GM12878 (cell line): ENCODE measurements around the gene ATG3. TPM values are rescaled to one million over a fixed set of nuclear protein-coding genes. Genes with fewer than 3 reads are reported as not detected.

Experiments used
- ATAC-seq: fragments of 200-7000 bp; cut with Tn5 transposase; 3 replicates; pipeline ENCODE4 v1.9.1; 2020; ENCODE audit warnings: mild to moderate bottlenecking, moderate library complexity
- BruUV-seq: library from RNA; stranded (reverse); fragments of 400-500 nt; replicated peaks from 2 replicates; lab custom pipeline; 2021; lab: Mats Ljungman, UMichigan
- CTCF ChIA-PET: fragments of 300-600 bp; sonication (Branson Sonifier 250); formaldehyde crosslinking; extraction: SDS; loops from one replicate; lab custom pipeline; 2021; ENCODE audit warnings: inconsistent platforms; lab: Yijun Ruan, JAX
- POLR2A ChIA-PET: fragments of 350-600 bp; formaldehyde crosslinking; extraction: SDS; loops from one replicate; lab custom pipeline; 2021; ENCODE audit warnings: inconsistent platforms; lab: Charles Lee
- RAD21 ChIA-PET: fragments of 300-600 bp; sonication (Branson Sonifier 250); formaldehyde crosslinking; loops from one replicate; lab custom pipeline; 2023; ENCODE audit warnings: antibody characterized with exemption; ENCODE audit not compliant: unreplicated experiment; lab: Charles Lee
- SMC1A ChIA-PET: fragments of 300-600 bp; sonication (Branson Sonifier 250); formaldehyde crosslinking; loops from one replicate; lab custom pipeline; 2023; ENCODE audit not compliant: unreplicated experiment, uncharacterized antibody; lab: Charles Lee
- DNase-seq: peaks from one replicate; pipeline ENCODE4 v3.0.0-alpha.2; 2011; ENCODE audit warnings: low read depth, low spot score
- FAIRE-seq: peaks from 3 replicates; lab custom pipeline; 2011; peaks lifted over from hg19 to GRCh38; lab: Jason Lieb, UNC
- H2AFZ ChIP-seq: 2 replicates; pipeline ENCODE4 v1.6.0; 2011; ENCODE audit warnings: low read depth, low read length, control low read depth; ENCODE audit not compliant: control insufficient read depth
- H3K27ac ChIP-seq: 2 replicates; pipeline ENCODE4 v1.5.1; 2011; ENCODE audit warnings: control low read depth; ENCODE audit not compliant: control insufficient read depth, insufficient read depth
- H3K27me3 ChIP-seq, 2 experiments: replicated peaks in 1 of 2; 2 replicates each; pipeline versions ENCODE4 v1.6.0 to v1.6.1; 2011; ENCODE audit warnings: low read length in 1 of 2; ENCODE audit not compliant: control insufficient read depth in 2 of 2, insufficient read depth in 2 of 2
- H3K36me3 ChIP-seq, 2 experiments: 2 replicates each; pipeline ENCODE4 v1.5.1; 2011; ENCODE audit warnings: low read length in 1 of 2; ENCODE audit not compliant: control insufficient read depth in 2 of 2, insufficient read depth in 2 of 2
- H3K4me1 ChIP-seq: 2 replicates; pipeline ENCODE4 v1.6.1; 2011; ENCODE audit warnings: mild to moderate bottlenecking, low read length, moderate library complexity, mixed read lengths; ENCODE audit not compliant: control insufficient read depth, insufficient read depth
- H3K4me2 ChIP-seq: 2 replicates; pipeline ENCODE4 v1.6.0; 2011; ENCODE audit warnings: control low read depth; ENCODE audit not compliant: control insufficient read depth, insufficient read depth
- H3K4me3 ChIP-seq: fragments of 200-600 bp; sonication (generic); 2 replicates; pipeline ENCODE4 v1.5.1; 2016
- H3K79me2 ChIP-seq: 2 replicates; pipeline ENCODE4 v1.6.0; 2011; ENCODE audit warnings: low read length; ENCODE audit not compliant: control insufficient read depth, insufficient read depth
- H3K9ac ChIP-seq: 2 replicates; pipeline ENCODE4 v1.8.0; 2011; ENCODE audit warnings: low read length, control low read depth, mixed read lengths; ENCODE audit not compliant: control insufficient read depth, insufficient read depth
- H3K9me3 ChIP-seq: replicated peaks from 3 replicates; pipeline ENCODE4 v1.5.1; 2011; ENCODE audit warnings: mild to moderate bottlenecking, low read length; ENCODE audit not compliant: control insufficient read depth, insufficient read depth
- H4K20me1 ChIP-seq: 2 replicates; pipeline ENCODE4 v1.6.0; 2011; ENCODE audit not compliant: control insufficient read depth, insufficient read depth
- ATF2 ChIP-seq: IDR thresholded peaks from 2 replicates; pipeline ENCODE4 v1.6.1; 2012; ENCODE audit warnings: low read length, inconsistent platforms
- BCL3 ChIP-seq: IDR thresholded peaks from 2 replicates; pipeline ENCODE4 v1.6.1; 2011; ENCODE audit warnings: borderline replicate concordance, low read depth, mild to moderate bottlenecking, moderate library complexity, low read length; ENCODE audit not compliant: insufficient read depth, poor library complexity, severe bottlenecking
- BRCA1 ChIP-seq: IDR thresholded peaks from 2 replicates; pipeline ENCODE4 v1.6.1; 2011; ENCODE audit warnings: low read depth, low read length, improper control_type of control experiment
- CTCF ChIP-seq, 3 experiments: IDR thresholded peaks in 2 of 3; conservative IDR thresholded peaks in 1 of 3; 2 replicates each; pipeline ENCODE4 v1.5.1; 2011; ENCODE audit warnings: low read depth in 3 of 3, low read length in 3 of 3, mild to moderate bottlenecking in 3 of 3, control low read depth in 2 of 3, moderate library complexity in 2 of 3, inconsistent platforms in 1 of 3, mixed read lengths in 1 of 3; ENCODE audit not compliant: control insufficient read depth in 2 of 3, insufficient read depth in 1 of 3; ENCODE audit errors: extremely low read depth in 1 of 3
- EP300 ChIP-seq, 2 experiments: fragments of 150-350 bp in 1 of 2; IDR thresholded peaks; 2 replicates each; pipeline ENCODE4 v1.6.1; 2011 to 2012; ENCODE audit warnings: low read depth in 2 of 2, low read length in 2 of 2, borderline replicate concordance in 1 of 2, improper control_type of control experiment in 1 of 2, inconsistent platforms in 1 of 2; ENCODE audit not compliant: control insufficient read depth in 1 of 2
- HSF1 ChIP-seq: fragments of 150-350 bp; IDR thresholded peaks from 2 replicates; pipeline ENCODE4 v1.6.1; 2014; ENCODE audit warnings: mild to moderate bottlenecking, low read depth, low read length
- MTA2 ChIP-seq: fragments of 450-650 bp; IDR thresholded peaks from 2 replicates; pipeline ENCODE4 v1.6.1; 2016; ENCODE audit warnings: low read depth, mild to moderate bottlenecking, moderate library complexity
- NFXL1 ChIP-seq: fragments of 450-650 bp; IDR thresholded peaks from 2 replicates; pipeline ENCODE4 v1.6.1; 2017; ENCODE audit warnings: antibody characterized with exemption, mild to moderate bottlenecking, borderline replicate concordance
- NFYA ChIP-seq: IDR thresholded peaks from 2 replicates; pipeline ENCODE4 v1.6.1; 2011; ENCODE audit warnings: low read depth, mild to moderate bottlenecking, low read length, improper control_type of control experiment, borderline replicate concordance
- NR2F1 ChIP-seq: fragments of 450-650 bp; conservative IDR thresholded peaks from 2 replicates; pipeline ENCODE4 v1.6.1; 2017; ENCODE audit warnings: mild to moderate bottlenecking
- NRF1 ChIP-seq: conservative IDR thresholded peaks from 2 replicates; pipeline ENCODE4 v1.6.1; 2011; ENCODE audit warnings: mild to moderate bottlenecking, low read depth, low read length, improper control_type of control experiment
- PRDM15 ChIP-seq: fragments of 450-650 bp; formaldehyde crosslinking; IDR thresholded peaks from 2 replicates; pipeline ENCODE4 v1.4.0; 2020; ENCODE audit warnings: mild to moderate bottlenecking, moderate library complexity
- TCF12 ChIP-seq: IDR thresholded peaks from 2 replicates; pipeline ENCODE4 v1.6.1; 2011; ENCODE audit warnings: low read depth, mild to moderate bottlenecking, low read length
- ZNF217 ChIP-seq: fragments of 450-650 bp; IDR thresholded peaks from 2 replicates; pipeline ENCODE4 v1.6.1; 2017; ENCODE audit warnings: antibody characterized with exemption, mild to moderate bottlenecking
- in situ Hi-C: fragments of 300-500 bp; cut with MboI; formaldehyde crosslinking; loops from 9 replicates; pipeline ENCODE4 v1.14.3; 2018; ENCODE audit warnings: mixed read lengths
- intact Hi-C: fragments of 100-400 bp; cut with micrococcal nuclease; formaldehyde crosslinking; loops from one replicate; pipeline ENCODE4 v1.14.2; 2022; ENCODE audit not compliant: unreplicated experiment
- polyA plus RNA-seq, 11 experiments: library from polyadenylated mRNA; depleted of rRNA in 4 of 11; unstranded in 6 of 11; stranded (reverse) in 5 of 11; fragments of >200 nt; fragmentation: Nextera tagmentation in 4 of 11; fragmentation: Illumina TruSeq in 1 of 11; extraction: Ambion mirVana in 4 of 11; extraction: Trizol in 1 of 11; gene quantifications; 1 replicate in 1 of 11; 2 replicates in 10 of 11; pipeline versions ENCODE4 v1.2.1 to v1.2.3, GENCODE V29; 2011 to 2016; ENCODE audit warnings: inconsistent platforms in 2 of 11, missing spikeins in 2 of 11, low read depth in 1 of 11
- total RNA-seq, 4 experiments: library from RNA; depleted of rRNA in 3 of 4; stranded (reverse); fragments of >200 nt in 3 of 4; fragmentation: Illumina TruSeq in 1 of 4; extraction: Trizol in 1 of 4; gene quantifications; 2 replicates each; pipeline versions ENCODE4 v1.2.1 to v1.2.3, GENCODE V29; 2013 to 2021

ATG3 gene
- total and polyA plus RNA-seq, 10 of the 15 experiments (the other 5 are each of a cell fraction or from before 2014, with no cell fraction given) = 49.8 to 97.0 (median 63.6) TPM

- Histone ChIP-seq H3K9ac (no peak overlapping the region), H3K27ac (no peak overlapping the region), H3K27me3 (no peaks in the 10 kb centered on the region), H3K4me3 (no peak overlapping the region), H3K9me3 (no peaks in the 10 kb centered on the region), H3K36me3 (peaks cover 0 to 7% of the 10 kb centered on the region in 2 experiments; a peak in 1 of 4 replicates), H3K4me2 (no peak overlapping the region), H3K79me2 (no peaks in the 10 kb centered on the region), H3K4me1 (no peaks in the 10 kb centered on the region), H4K20me1 (no peaks in the 10 kb centered on the region), H2AFZ (no peak overlapping the region)
- ChIA-PET CTCF (interaction anchor here (1.3 kb wide), 1 partner anchor 9 kb away, joined by 3 read pairs; no protein-coding TSS in a partner anchor), RAD21 (no interaction called here), POLR2A (interaction anchor here (0.9 kb wide), 1 partner anchor 289 kb away, joined by 3 read pairs; no protein-coding TSS in a partner anchor), SMC1A (no interaction called here)
- in situ Hi-C loops (no loop called here), intact Hi-C loops (no loop called here)
- BruUV-seq = no TSS peak
- DNase-seq (no peak), FAIRE-seq (no peak), ATAC-seq (no peak)
- TF ChIP-seq BCL3 (no peak), CTCF (IDR thresholded peaks at IDR 0.05 in 2 of 3, conservative IDR thresholded peaks at IDR 0.05 in 1 of 3; ENCODE audit: control insufficient read depth in 2 of 3, extremely low read depth in 1 of 3, insufficient read depth in 1 of 3, low read depth in 3 of 3, low read length in 3 of 3) (no peak), NR2F1 (no peak), HSF1 (no peak), ATF2 (no peak), ZNF217 (no peak), TCF12 (no peak), BRCA1 (no peak), PRDM15 (CRISPR knock-in tag) (no peak), MTA2 (no peak), NRF1 (no peak), NFXL1 (no peak), NFYA (no peak), EP300 (IDR thresholded peaks at IDR 0.05; ENCODE audit: borderline replicate concordance in 1 of 2, control insufficient read depth in 1 of 2, low read depth in 2 of 2, low read length in 2 of 2) (no peak)
Measured at GRCh38 chr3:112585782-112586181, 24.0 kb upstream of the ATG3 start.
